GM19324 (cell line): ENCODE data around the gene PEF1.

Experiments
- ATAC-seq: cut with Tn5 transposase; IDR thresholded peaks from one replicate; pipeline ENCODE4 v1.9.1; 2021; ENCODE audit warnings: mild to moderate bottlenecking, moderate library complexity; ENCODE audit not compliant: unreplicated experiment, low FRiP score

The PEF1 gene

DNA sequence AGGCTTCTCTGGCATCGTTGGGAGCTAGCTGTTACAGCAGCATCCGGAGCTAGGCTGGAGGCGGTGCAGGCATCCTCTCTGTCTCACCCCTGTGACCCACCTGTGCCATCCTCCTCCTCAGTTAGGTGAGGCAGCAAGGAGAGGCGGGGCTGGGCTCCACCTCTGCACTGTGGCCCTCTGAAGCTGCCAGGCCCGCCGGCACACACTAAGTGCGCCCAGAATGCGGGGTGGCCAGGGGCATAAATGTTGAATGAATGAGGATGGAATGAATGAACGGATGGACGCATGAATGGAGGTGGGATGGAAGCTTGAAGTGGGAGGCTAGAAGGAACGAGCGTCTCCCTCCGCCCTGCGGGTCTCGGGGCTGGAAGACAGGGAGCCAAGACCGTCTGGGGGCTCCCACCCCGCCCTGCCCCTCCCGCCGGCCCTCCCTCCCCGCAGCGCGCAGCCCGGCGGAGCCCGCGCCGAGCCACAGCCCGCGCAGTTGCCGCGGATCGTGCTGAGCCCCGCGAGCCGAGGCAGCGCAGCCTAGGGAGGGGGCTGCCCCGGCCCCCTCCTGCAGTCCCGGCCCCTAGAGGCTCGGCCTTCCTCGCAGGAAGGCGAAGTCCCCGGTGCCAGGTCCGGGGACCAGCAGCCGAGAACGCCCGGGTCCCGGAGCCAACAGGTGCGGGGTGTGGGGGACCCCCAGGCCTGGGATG, 27.3 kb downstream of the PEF1 start, which contains the start of gene HCRTR1:
Gene HCRTR1, plus strand, starts transcription at position 472 of the 698 bp plus-strand sequence. CDS start 1,504 bp downstream, outside the sequence.
- ATAC-seq = no peak

- no peak for ATAC-seq
Measured at GRCh38 chr1:31615939-31616338, 28.7 kb downstream of the PEF1 start.

DNA sequence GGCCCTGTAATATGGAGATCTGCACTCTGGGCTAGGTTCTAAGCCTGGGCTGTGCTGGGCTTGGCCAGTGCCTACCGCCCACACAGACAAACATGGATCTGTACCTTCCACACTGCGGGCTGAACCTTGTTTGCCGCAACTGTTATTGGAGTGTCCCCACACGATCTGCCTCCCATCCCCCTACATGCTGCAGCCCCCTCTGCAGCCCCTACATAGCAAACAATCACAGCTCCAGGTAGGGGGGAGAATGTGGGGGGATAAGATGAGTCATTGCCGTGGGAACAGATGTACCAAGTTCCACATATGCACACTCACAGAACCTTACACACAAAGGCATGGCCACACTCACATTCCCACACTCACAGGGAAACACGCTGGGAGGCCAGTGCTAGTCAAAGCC, 29.3 kb downstream of the PEF1 start:
- ATAC-seq = no peak

DNA sequence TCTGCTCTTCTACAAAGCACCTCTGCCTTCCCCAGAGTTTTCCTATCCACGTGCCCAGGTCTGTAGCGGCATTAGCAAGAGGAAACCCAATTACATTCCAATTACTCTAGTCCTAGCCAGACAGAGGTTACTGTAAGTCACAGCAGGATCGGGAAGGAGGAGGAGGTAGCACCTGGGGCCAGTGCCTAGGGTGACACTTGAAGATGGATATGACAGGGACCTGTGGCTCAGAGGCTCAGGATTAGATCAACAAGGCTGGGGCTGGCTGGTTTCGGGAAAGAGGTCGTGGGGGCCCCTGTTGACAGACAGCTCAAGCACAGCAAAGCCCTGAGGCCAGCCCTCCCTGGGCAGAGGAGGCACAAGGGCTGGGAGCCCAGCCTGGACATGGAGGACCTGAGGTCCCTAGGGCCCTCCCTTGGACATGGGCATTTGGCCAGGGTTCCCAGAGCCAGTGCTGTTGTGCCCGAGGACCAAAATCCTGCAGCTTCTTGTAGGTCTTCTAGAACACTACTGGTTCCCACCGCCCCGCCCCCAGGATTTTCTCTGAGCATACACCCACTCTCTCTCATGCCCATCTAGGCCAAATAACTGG, 30.2 kb downstream of the PEF1 start:
- no peak for ATAC-seq

- ATAC-seq = no peak
Measured at GRCh38 chr1:31609514-31610118, 35.1 kb downstream of the PEF1 start.

DNA sequence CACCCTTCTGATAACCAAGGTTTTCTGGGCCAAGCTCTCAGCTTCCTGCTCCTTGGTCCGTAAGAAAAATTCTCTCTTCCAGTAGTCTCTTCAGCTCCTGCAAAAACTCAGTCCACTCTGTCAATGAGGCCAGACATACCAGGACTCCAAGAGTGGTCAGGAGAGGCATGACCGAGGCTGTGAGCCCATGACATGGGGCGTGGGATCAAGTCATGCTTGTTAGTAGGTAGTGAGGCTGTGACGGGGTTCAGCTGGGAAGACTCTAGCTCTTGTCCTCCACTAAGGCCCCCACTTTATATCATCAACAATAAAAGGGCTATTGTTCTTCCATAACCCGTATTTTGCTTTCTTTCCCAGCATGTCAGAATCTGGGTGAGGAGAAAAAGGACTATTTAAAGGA, 37.3 kb downstream of the PEF1 start:
- ATAC-seq = no peak

DNA sequence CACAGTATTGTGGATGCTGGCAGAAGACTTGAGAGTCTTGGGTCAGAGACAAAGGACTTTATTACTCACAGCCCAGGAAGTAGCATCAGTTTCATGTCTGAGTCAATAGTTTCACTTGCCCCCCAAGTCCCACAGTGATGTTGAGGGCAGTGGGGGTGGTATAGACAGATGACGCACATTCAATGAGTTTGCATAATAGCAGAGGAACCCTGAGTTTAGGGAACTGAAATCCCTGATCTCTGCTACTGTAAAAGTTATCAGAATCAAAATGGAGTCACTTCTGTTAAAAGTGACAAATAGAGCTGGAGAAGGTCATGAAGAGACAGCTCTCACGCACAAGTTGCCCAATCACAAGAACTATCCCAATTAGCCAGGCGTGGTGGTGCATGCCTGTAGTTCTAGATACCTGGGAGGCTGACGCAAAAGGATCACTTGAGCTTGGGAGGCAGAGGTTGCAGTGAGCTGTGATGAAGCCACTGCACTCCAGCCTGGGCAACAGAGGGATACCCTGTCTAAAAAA, 38.7 kb downstream of the PEF1 start:
- ATAC-seq = no peak

GRCh38 chr1:31602081-31602480, 42.6 kb downstream of the PEF1 start:
- no peak for ATAC-seq

GRCh38 chr1:31600641-31601040, 44.0 kb downstream of the PEF1 start:
- ATAC-seq = no peak

DNA sequence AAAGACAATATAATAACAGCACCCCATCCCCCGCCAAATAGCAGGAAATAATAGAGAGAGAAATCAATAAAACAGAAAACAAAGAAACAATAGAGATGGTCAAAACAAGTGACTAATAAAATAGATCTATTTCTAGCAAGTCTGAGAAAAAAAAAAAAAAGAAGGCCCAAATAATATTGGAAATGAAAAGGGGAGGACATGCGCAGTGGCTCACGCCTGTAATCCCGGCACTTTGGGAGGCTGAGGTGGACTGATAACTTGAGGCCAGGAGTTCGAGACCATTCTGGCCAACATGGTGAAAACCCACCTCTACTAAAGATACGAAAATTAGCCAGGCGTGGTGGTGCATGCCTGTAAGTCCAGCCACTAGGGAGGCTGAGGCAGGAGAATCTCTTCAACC, 45.7 kb downstream of the PEF1 start:
- no peak for ATAC-seq

DNA sequence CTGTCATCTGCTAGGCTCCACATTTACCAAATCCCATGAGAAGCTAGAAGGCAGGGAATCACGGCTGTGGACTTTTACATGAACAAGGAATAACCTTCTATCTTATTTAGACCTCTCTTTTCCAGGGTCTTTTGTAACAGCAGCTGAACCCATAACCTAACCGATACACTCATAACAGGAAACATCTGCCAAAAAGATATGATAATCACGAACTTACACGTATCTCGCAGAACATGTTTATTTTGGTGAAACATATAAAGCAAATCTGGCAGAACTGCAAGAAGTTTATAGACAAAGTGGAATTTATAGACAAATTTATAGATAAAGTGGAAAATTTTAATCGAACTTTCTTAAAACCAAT, 48.0 kb downstream of the PEF1 start:
- no peak for ATAC-seq

- ATAC-seq = no peak
Measured at GRCh38 chr1:31595836-31596736, 48.6 kb downstream of the PEF1 start.

DNA sequence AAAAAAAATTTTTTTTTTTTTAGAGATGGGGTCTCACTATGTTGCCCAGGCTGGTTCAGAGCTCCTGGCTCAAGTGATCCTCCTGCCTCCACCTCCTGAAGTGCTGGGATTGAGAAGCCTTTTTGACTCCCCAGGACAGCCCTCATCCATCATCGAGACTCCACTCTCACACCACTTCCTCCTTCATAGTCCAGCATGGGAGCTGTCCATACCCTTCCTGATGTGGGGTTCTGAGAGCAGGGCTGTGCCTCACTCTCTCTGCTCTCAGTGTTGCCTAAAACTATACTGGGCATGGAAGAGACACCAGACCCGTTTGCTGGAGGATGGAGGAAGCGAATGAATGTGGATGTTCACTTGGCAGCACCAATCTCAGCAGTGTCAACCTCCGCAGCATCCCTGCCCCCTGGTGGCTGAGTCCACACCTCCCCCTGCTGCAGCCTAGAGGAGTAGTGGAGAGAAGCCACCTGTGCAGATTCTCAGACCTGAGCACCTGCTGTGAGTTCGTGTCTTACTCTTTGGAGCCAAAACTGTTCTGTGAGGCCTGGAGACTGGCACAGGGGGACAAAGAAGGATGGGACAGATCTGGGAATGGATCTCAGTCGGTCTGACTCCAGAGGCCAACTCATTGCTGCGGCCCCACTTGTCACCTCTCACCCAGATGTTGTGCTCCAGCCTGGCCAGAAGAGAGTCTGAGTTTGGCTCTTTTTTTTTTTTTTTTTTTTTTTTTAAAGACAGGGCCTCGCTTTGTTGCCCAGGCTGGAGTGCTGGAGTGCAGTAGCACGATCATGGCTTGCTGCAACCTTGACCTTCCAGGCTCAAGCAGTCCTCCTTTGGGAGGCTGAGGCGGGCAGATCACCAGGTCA, 50.7 kb downstream of the PEF1 start:
- ATAC-seq = no peak

DNA sequence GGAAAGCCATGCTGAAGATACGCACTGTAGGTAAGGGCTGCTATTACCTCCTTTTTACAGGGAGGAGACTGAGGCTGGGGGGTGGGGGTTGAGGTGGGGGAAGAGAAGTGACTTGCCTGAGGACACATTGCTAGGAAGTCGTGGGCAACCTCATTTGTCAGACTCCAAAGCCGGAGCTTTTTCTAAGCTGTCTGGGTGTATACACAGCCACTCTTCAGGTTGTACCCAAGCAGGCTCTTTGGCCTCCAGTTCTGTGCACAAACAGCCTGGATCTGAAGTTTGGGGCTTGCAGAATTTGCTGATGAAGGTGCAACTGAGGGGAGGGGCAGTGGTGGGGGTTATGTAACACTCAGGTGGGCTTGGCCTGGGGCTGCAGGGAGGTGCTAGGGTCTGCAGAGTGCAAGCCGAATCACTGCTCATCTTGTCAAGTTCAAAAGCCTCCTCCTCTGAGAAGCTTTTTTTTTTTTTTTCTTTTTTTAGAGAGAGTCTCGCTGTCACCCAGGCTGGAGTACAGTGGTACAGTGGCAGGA, 51.5 kb downstream of the PEF1 start:
- ATAC-seq = no peak

DNA sequence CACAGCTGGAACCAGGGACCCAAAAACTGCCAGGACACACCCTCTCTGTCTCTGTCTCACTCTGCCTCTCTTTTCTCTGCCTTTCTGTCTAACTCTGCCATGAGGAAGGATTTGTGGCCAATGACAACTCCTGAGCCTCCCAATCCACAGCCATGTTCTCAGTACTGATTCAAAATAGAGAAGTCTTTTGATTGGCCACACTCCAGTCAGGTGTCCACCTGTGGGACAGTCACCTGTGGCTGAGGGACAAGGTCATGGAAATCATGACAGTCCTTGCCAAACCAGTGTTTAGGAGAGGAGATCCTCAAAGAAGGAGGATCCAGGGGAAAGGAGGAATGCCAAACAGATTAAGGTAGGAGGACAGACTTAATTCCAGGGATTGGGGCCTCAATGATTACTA, 52.5 kb downstream of the PEF1 start:
- no peak for ATAC-seq

GRCh38 chr1:31591425-31592093, 53.1 kb downstream of the PEF1 start:
- no peak for ATAC-seq

DNA sequence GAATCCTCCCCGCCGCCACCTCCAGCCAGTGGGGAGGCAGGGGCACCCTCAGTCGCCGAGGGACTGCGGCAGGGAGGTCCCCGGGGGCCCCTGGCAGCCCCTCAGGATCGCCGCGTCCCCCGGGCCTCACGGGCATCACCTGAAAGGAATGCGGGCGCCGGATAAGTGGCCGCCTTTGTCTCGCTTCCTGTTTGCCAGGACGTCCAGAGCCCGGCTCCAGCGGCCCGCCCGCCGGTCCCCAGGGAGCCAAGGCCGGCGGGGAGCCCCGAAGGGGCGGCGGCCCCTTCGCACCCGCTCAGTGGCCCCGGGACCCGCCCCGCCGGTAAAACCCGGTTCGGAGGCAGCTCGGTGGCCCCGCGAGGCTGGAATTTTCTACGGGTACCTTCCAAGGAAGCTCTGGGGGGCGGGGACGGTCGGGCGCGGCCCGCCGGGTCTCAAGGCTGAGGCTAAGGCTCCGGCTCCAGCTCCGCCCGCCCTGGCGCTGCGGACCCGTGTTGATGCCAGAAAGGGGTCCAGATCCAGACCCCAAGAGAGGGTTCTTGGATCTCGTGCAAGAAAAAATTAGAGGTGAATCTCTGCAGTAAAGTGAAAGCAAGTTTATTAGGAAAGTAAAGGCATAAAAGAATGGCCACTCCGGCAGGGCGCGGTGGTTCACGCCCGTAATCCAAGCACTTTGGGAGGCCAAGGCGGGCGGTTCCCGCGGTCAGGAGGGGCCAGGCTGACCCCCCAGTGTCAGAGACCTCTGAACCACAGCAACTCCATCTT, 55.7 kb downstream of the PEF1 start:
- no peak for ATAC-seq

DNA sequence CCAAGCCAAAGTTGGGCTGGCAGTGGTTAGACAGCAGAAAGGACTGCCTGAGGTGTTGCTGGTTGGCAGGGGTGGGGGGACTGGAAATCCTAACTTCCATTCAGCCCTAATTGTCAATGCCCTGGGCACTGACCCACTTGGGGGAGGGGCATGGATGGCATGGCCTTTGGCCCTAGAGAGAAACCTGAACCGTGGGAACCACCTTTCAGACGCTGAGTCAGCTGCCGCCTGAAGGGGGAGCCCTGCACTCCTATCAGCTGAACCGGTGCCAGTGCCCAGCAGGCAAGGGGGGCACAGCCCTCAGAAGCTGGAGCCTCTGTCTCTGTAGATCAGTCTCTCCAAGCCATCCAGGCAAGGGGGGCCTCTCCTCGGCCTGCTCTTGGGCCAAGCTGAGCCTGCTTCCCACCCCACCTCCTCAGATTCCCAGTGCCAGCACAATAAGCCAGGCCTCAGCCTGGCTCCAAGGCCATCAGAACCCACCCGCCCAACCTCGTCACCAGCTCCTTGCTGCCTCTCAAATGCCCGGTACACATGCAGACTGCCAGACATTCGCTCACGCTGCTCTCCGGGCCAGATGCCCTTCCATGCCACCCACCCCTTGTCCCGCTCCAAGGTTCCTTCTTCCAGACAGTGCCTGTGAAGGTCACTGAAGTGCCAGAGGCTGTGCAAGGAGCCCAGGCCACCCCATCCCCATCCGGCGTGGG, 56.8 kb downstream of the PEF1 start:
- no peak for ATAC-seq
